CD4-positive, alpha-beta T cell treated with Interleukin-15 for 4 hours (primary cell): ENCODE measurements around the gene ANGPTL3.
"Not testable (repeated sequence)": the region's sequence is repeated elsewhere in the genome, so short reads cannot be mapped to it uniquely, and the experiment has no call there.

Experiments
- DNase-seq: peaks from one replicate; pipeline ENCODE4 v3.0.0-alpha.2; 2020; ENCODE audit warnings: low spot score

Gene ANGPTL3, protein sequence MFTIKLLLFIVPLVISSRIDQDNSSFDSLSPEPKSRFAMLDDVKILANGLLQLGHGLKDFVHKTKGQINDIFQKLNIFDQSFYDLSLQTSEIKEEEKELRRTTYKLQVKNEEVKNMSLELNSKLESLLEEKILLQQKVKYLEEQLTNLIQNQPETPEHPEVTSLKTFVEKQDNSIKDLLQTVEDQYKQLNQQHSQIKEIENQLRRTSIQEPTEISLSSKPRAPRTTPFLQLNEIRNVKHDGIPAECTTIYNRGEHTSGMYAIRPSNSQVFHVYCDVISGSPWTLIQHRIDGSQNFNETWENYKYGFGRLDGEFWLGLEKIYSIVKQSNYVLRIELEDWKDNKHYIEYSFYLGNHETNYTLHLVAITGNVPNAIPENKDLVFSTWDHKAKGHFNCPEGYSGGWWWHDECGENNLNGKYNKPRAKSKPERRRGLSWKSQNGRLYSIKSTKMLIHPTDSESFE

DNA sequence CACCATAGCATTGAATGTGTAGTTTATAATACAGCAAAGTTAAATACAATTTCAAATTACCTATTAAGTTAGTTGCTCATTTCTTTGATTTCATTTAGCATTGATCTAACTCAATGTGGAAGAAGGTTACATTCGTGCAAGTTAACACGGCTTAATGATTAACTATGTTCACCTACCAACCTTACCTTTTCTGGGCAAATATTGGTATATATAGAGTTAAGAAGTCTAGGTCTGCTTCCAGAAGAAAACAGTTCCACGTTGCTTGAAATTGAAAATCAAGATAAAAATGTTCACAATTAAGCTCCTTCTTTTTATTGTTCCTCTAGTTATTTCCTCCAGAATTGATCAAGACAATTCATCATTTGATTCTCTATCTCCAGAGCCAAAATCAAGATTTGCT, at the start of gene ANGPTL3:
TSS of gene ANGPTL3 (plus strand) at position 240 of the 400 bp plus-strand sequence. CDS start at position 287, 47 bp downstream.
- no peak for DNase-seq

DNA sequence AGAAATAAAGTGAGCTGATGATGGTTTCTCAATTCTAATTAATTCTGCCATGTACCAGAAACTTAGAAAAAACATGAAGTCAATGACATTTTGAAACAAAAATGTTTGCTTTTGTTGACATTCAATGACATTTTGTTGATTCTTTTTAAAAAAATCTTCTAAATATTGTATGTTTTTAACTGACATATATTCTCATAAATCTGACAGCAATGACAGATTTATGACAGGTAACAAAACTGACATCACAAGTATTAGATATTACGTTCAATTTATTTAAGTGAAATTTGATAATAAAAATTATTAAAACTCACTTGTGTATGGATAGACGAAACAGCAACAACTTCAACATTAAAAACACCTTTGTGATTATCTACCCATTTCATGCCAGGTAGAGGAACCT, 36.0 kb upstream of the ANGPTL3 start:
- no peak for DNase-seq

DNA sequence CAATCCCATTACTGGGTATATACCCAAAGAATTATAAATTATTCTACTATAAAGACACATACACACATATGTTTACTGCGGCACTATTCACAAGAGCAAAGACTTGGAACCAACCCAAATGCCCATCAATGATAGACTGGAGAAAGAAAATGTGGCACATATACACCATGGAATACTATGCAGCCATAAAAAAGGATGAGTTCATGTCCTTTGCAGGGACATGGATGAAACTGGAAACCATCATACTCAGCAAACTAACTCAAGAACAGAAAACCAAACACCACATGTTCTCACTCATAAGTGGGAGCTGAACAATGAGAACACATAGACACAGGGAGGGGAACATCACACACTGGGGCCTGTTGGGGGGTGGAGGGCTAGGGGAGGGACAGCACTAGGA, 30.1 kb upstream of the ANGPTL3 start:
- DNase-seq = not testable (repeated sequence)

DNA sequence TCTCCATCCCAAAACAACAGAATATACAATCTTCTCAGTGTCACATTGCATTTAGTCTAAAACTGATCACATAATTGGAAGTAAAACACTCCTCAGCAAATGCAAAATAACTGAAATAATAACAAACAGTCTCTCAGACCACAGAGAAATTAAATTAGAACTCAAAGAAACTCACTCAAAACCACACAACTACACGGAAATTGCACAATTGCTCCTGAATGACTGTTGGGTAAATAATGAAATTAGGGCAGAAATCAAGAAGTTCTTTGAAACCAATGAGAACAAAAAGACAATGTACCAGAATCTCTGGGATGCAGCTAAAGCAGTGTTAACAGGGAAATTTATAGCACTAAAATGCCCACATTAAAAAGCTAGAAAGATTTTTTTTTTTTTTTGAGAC, 29.4 kb upstream of the ANGPTL3 start:
- DNase-seq = not testable (repeated sequence)

DNA sequence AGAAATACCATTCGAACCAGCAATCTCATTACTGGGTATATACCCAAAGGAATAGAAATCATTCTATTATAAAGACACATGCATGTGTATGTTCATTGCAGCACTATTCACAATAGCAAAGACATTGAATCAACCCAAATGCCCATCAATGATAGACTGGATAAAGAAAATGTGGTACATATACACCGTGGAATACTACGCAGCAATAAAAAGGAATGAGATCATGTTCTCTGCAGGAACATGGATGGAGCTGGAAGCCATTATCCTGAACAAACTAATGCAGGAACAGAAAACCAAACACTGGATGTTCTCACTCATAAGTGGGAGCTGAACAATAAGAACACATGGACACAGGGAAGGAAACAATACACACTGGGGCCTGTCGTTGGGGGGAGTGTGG, 25.8 kb upstream of the ANGPTL3 start:
- DNase-seq = not testable (repeated sequence)

DNA sequence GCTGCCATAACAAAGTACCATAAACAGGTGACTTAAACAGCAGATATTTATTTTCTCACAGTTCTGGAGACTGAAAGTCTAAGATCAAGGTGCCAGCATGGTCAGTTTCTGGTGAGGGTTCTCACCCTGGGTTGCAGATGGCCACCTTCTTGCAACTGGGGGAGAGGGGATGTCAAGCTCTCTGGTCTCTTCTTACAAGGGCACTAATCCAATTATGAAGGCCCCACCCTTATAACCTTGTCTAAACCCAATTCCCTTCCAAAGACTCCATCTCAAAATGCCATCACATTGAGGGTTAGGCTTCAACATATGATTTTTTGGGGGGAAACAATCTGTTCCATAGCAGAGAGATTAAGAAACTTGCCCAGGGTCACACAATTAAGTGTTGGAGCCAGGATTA, 24.8 kb upstream of the ANGPTL3 start:
- DNase-seq = no peak

DNA sequence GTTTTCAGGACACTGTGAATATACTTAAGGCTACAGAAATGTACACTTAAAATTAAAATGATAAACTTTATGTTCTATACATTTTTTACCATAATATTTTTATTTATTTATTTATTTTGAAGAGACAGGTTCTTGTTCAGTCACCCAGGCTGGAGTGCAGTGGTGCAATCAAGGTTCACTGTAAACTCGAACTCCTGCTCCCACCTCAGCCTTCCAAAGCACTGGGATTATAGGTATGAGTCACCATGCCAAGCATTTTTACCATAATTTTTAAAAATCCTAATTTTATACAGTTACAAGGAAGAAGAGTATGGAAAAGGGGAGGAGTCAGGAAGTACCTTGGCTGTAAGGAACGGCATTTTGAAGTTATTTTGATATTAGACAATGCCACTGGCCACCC, 23.6 kb upstream of the ANGPTL3 start:
- no peak for DNase-seq

DNA sequence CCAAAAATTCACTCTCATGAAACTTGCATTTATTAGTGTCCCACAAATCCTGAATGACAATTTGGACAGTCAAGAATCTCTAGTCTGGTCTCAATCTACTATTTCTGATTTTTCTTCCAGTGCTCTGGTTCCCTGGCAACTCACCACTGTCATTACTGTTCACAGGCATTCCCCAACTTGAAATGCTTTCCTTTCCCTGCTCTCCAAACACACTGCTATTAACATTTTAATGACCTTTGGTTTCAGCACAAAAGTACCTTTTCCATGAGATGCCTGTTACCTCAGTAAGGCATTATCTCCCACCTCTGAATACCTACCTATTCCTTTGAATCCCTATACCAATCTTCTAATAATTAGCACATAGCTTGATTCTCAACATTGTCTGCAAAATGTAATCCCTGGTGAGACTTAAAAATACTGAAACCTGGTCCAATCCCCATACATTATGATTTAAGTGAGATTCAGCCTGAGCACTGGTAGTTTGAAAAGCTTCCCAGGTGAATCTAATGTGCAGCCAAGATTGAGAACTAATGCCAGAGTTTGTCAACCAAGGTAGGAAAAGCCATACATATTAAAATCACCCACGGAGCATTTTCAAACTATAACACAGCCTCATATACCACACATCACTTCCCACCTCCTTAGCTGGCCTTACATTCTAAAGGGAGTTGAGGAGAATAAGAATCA, 11.7 kb upstream of the ANGPTL3 start:
- no peak for DNase-seq

DNA sequence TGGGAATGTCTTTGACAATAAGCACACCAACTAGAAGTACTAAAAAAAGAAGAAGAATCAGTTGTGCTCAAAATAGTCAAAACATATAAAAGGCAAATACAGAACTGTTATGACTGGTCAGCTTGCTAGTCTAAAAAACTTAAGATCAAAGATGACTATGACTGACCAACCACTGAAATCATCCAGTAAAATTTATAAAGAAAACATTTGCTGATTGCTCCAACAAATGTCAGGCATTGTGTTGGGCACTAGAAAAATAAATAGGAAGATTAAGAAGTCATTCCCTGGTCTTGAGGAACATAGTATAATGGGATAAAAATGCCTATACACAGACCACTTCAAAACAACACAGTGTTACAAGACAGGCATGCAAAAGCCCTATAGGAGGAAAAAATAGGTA, 9.3 kb upstream of the ANGPTL3 start:
- no peak for DNase-seq

DNA sequence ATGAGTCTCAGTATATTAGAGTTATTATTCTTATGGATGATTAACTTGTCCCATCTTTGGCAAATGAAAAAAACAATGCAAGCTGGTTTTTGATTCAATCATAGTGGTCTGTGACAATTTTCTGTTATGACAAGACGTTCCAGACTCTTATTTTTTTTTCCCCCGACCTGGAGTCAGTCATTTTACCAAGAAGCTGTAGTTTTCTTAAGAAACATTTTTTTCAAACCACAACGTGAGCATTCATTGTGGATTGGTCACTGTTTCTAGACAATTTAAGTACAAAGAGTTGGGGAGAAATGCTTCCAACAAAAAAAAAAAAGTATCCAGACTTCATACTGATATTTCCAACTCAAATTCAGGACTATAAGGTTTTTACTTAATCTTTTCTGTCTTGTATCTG, 8.0 kb upstream of the ANGPTL3 start:
- DNase-seq = no peak

DNA sequence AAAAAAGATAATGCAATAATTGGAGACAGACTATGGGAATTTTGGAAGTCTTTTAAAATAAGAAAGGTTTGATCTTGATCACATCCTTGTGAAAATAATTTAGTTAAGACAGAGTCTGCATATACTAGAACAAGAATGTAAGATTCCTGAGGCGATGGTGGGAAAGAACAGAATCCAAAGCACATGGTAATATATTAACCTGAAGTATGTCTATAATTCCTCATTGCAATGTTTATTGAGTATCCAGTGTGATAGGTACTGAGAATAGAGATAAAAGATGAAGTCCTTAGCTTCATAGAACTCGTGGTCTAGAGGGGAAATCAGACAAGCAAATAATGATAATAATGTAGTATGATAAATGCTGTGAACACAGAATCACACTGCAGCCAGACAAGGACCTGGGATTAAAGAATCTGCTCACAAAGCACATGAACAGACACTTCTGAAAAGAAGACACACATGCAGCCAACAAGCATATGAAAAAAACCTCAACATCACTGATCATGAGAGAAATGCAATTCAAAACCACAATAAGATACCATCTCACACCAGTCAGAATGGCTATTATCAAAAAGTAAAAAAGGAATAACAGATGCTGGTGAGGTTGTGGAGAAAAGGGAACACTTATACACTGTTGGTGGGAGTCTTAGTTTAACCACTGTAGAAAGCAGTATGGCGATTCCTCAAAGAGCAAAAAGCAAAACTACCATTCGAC, 6.9 kb upstream of the ANGPTL3 start:
- DNase-seq = no peak

DNA sequence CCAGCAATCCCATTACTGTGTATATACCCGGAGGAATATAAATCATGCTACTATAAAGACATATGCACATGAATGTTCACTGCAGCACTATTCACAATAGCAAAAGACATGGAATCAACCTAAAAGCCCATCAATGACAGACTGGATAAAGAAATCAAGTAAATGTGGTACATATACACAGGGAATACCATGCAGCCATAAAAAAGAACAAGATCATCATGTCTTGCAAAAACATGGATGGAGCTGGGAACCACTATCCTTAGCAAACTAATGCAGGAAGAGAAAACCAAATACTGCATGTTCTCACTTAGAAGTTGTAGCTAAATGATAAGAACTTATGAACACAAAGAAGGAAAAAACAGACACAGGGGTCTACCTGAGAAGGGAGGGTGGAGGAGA, 6.4 kb upstream of the ANGPTL3 start:
- no peak for DNase-seq

DNA sequence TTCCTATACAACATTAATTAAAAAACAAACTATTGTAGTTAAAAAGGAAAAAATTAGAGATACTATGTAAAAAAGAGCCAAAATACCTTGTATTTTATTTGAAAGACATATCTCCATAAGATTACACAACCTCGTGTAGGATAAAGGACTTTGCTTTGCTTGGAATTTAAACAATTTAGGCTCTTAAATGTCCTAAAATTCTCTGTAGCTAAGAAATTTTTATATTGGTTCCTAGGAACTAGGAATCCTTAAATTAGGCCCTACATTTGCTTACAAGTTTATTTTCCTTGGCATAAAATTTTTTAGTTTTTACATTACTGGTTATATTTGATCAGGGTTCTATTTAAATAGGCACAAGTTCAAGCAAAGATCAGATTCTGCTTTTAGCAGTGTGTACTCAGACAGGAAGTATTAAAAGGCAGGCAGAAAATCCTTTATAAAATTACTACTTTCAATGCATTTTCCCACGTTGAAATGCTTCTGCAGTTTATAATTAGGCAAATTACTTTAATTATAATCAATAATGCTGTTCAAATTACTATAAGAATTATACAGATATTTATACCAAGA, 3.4 kb upstream of the ANGPTL3 start:
- no peak for DNase-seq

DNA sequence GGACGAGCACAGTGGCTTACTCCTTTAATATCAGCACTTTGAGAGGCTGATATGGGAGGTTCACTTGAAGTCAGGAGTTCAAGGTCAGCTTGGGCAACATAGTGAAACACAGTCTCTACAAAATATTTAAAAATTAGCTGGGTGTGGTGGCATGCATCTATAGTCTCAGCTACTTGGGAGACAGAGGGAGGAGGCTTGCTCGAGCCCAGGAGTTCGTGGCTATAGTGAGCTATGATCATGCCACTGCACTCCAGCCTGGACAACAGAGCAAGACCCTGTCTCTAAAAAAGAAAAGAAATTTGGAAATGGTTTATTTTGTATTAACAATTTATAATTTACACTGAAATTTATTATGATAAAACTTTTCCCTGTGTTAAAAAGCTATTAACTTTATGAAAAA, 1.7 kb upstream of the ANGPTL3 start:
- DNase-seq = no peak

DNA sequence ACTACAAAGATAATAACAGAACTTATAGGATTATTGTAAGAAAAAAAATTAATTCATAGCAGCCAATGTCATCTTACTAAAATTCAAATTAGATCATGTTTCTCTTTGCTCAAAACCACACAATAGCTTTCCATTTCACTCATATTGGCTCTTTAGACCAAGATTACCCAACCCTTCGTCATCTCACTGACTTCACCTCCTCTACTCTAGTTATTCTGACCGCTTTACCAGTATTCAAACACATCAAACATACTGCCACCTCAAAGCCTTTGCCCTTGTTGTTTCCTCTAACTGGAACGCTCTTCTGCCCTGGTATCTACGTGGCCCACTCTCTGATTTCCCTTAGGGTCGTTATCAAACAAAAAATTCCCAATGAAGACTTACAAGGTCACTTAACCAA, 1.7 kb downstream of the ANGPTL3 start:
- no peak for DNase-seq

DNA sequence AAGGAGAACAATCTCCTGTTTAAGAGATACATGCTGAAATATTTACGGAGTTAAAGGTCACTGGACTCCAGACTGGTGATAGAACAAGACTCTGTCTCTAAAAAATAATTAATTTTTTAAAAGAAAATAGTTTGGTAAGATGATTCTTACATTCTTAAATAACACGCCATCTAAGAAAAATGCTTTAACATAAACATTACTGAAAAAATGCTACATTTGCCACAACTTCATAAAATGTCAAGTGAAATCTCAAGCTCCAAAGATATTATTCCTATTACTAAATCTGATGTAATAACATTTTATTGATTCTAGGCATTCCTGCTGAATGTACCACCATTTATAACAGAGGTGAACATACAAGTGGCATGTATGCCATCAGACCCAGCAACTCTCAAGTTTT, 4.1 kb downstream of the ANGPTL3 start:
- DNase-seq = no peak

DNA sequence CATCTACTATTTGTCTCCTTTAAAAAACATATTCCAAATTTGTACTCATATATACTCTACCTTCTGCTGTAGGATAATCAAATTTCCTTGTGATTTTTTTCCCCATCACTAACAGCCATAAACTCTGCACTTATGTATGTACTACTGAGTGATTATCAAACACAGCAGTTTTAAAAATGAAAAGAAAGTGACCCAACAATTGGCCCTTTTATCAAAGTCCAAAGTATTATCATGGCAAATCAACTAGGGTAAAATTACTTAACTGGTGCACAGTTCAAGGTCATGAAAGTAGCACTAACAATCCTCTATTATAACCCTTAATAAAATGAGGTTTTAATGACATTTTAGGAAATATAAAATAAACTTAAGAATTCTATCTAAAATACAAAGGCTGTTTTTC, 11.6 kb downstream of the ANGPTL3 start:
- DNase-seq = no peak

DNA sequence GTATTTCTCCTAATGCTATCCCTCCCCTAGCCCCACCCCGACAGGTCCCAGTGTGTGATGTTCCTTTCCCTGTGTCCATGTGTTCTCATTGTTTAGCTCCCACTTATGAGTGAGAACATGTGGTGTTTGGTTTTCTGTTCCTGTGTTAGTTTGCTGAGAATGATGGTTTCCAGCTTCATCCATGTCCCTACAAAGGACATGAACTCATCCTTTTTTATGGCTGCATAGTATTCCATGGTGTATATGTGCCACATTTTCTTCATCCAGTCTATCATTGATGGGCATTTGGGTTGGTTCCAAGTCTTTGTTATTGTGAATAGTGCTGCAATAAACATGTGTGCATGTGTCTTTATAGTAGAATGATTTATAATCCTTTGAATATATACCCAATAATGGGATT, 13.3 kb downstream of the ANGPTL3 start:
- DNase-seq = not testable (repeated sequence)

DNA sequence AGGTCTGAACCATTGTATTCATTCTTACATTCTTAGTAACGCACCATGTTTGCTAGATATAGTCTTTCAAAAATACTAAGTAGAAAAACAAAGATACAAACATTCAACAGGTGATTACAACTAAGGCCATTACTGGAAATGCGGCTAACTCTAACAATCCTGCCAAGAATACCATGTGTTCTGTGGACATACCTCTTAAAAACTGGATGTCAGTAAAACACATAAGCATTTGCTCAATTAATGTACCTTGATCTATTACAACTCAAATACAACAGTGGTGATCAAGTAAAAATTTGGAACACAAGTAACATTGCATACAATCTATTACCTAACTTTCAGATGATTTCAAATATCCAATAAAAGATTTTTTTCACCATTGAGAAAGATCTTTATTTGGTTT, 15.4 kb downstream of the ANGPTL3 start:
- no peak for DNase-seq

DNA sequence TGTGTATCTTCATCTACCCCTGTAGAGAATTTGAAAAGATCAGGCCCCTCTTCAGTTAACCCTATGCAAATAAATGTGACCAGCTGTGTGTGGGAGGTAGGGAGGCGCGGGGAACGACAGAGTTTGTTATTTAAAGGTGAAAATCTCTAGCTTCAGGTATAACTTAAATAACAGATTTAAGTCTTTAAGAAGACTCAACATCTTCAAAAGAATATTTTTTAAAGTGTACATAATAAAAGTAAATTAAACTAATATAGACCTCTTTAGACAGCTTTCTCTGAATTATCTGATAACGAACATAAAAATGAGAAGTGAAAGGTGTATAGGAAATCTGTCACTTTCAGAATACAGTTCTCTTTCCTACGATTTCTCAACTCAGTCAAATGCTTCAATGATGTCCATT, 16.0 kb downstream of the ANGPTL3 start:
- DNase-seq = no peak

DNA sequence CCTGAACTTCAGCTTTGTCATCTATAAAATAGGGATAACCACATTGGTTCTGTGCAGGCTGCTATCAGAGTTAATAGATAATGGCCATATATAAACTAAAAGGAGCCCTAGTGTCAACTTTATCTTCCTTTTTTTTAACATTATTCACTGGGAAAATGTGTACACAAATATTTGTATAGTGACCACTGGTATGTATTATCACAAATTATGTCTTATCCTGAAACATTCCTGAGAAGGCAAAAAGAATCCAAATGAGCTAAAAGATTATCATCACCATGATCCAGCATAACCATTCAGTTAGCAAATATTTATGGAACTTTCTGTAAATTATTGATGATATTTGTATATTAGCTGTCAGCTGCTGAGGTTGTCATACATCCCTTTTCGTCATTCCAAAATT, 16.6 kb downstream of the ANGPTL3 start:
- no peak for DNase-seq

DNA sequence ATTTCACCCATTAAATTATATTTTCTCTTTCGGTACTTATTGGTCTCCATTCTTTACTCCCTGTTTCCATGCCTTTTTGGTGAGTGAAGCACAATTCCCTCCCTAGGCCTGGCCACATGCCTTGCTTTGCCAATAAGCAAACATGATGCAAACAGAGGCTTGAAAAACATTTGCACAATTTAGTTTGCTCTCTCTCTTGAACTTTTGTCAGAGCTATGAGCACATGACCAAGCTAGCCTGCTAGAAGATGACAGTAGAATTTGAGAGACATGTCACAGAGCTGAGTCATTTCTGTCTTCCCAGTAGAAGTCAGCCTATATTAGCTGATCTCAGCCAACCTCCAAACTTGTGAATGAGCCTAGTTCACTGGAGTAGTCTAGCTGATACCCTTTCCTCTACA, 24.6 kb downstream of the ANGPTL3 start:
- no peak for DNase-seq

DNA sequence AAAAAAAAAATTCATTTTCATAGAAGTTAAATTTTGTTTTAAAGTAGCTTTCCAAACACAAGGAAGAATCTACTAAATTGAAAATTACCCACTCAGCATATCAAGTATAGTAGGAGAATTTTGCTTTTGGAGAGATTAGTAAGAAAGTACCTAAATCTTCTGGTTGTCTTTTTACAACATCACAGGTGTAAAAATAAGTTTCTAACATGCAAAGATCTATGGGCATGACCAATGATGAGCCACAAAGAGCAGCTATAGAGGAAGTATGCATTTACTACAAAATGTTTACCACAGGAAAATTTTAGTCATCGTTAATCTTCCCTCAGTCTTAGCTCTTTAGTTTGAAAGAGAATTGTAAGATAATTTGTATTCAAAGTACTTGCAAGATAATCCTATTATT, 28.1 kb downstream of the ANGPTL3 start:
- no peak for DNase-seq
